HG03521 (cell line): Measurements from ENCODE around the gene CD46.
"Not testable (repeated sequence)": the region's sequence is repeated elsewhere in the genome, so short reads cannot be mapped to it uniquely, and the experiment has no call there.

Experiments
- ATAC-seq: cut with Tn5 transposase; IDR thresholded peaks from one replicate; pipeline ENCODE4 v1.9.1; 2021; ENCODE audit warnings: mild to moderate bottlenecking, moderate library complexity; ENCODE audit not compliant: unreplicated experiment

The CD46 gene

GRCh38 chr1:207750631-207751305, 1.1 kb upstream of the CD46 start:
- no peak for ATAC-seq

- ATAC-seq: not testable (repeated sequence)
These were observed 428 bp upstream of the CD46 start for GRCh38 chr1:207751463-207751789.

GRCh38 chr1:207752456-207752998, 673 bp downstream of the CD46 start:
- ATAC-seq: peak; percentile 42

GRCh38 chr1:207753611-207754010, 1.8 kb downstream of the CD46 start:
- ATAC-seq: no peak

- ATAC-seq: no peak
These were observed 2.2 kb downstream of the CD46 start for GRCh38 chr1:207754011-207754410.

- ATAC-seq: no peak
These were observed 3.3 kb downstream of the CD46 start for GRCh38 chr1:207754974-207755700.

GRCh38 chr1:207755846-207756693, 4.2 kb downstream of the CD46 start:
- ATAC-seq: no peak

GRCh38 chr1:207762622-207763021, 10.8 kb downstream of the CD46 start:
- no peak for ATAC-seq

- ATAC-seq: no peak
These were observed 11.2 kb downstream of the CD46 start for GRCh38 chr1:207763091-207763490.

- no peak for ATAC-seq
These were observed 12.1 kb downstream of the CD46 start for GRCh38 chr1:207763972-207764371.

- no peak for ATAC-seq
These were observed 14.7 kb downstream of the CD46 start for GRCh38 chr1:207766569-207766968.

GRCh38 chr1:207770514-207770913, 18.7 kb downstream of the CD46 start:
- not testable (repeated sequence) for ATAC-seq

GRCh38 chr1:207776045-207776444, 24.2 kb downstream of the CD46 start:
- not testable (repeated sequence) for ATAC-seq

- ATAC-seq: not testable (repeated sequence)
These were observed 25.6 kb downstream of the CD46 start for GRCh38 chr1:207777412-207777811.

GRCh38 chr1:207779008-207779407, 27.2 kb downstream of the CD46 start:
- no peak for ATAC-seq

- no peak for ATAC-seq
These were observed 29.5 kb downstream of the CD46 start for GRCh38 chr1:207781312-207781711.

GRCh38 chr1:207787776-207788175, 35.9 kb downstream of the CD46 start:
- ATAC-seq: no peak

- ATAC-seq: no peak
These were observed 37.5 kb downstream of the CD46 start for GRCh38 chr1:207789386-207789785.

- ATAC-seq: no peak
These were observed 38.2 kb downstream of the CD46 start for GRCh38 chr1:207789792-207790787.

- no peak for ATAC-seq
These were observed 39.4 kb downstream of the CD46 start for GRCh38 chr1:207791290-207791689.
